Lung (tissue), 12 donors: ENCODE measurements around the gene KRTAP1-5. TPM values are rescaled to one million over a fixed set of nuclear protein-coding genes. Genes with fewer than 3 reads are reported as not detected.

Experiments used
- ATAC-seq: fragments of 200-7000 bp; cut with Tn5 transposase; one replicate; pipeline ENCODE4 v1.9.1; 2020; ENCODE audit warnings: moderate number of reproducible peaks; ENCODE audit not compliant: insufficient read depth, low FRiP score
- DNase-seq, 3 donors: peaks; one replicate each; pipeline ENCODE4 v3.0.0-alpha.2; 2013 to 2017
- H3K27ac ChIP-seq, 2 donors: one replicate each; pipeline ENCODE4 v1.5.1; 2013; ENCODE audit warnings: mild to moderate bottlenecking in 2 of 2, moderate library complexity in 2 of 2, control low read depth in 1 of 2, inconsistent platforms in 1 of 2, low read depth in 1 of 2, low read length in 1 of 2
- H3K27me3 ChIP-seq, 3 donors: one replicate each; pipeline ENCODE4 v1.5.1; 2013; ENCODE audit warnings: low read length in 2 of 3; ENCODE audit not compliant: control insufficient read depth in 3 of 3, insufficient read depth in 3 of 3
- H3K36me3 ChIP-seq, 4 donors: one replicate each; pipeline ENCODE4 v1.5.1; 2013; ENCODE audit warnings: low read length in 4 of 4, mild to moderate bottlenecking in 1 of 4, moderate library complexity in 1 of 4; ENCODE audit not compliant: control insufficient read depth in 4 of 4, insufficient read depth in 4 of 4
- H3K4me1 ChIP-seq, 5 donors: one replicate each; pipeline ENCODE4 v1.5.1; 2013; ENCODE audit warnings: low read length in 5 of 5, mild to moderate bottlenecking in 2 of 5, moderate library complexity in 1 of 5; ENCODE audit not compliant: control insufficient read depth in 5 of 5, insufficient read depth in 5 of 5
- H3K4me3 ChIP-seq: one replicate; pipeline ENCODE4 v1.5.1; 2013; ENCODE audit warnings: mild to moderate bottlenecking, control low read depth, moderate library complexity
- H3K9ac ChIP-seq, 2 donors: one replicate each; pipeline ENCODE4 v1.5.1; 2013; ENCODE audit warnings: low read length in 2 of 2, control low read depth in 1 of 2; ENCODE audit not compliant: insufficient read depth in 1 of 2
- H3K9me3 ChIP-seq, 4 donors: one replicate each; pipeline ENCODE4 v1.5.1; 2013; ENCODE audit warnings: low read length in 3 of 4, mild to moderate bottlenecking in 1 of 4, moderate library complexity in 1 of 4; ENCODE audit not compliant: control insufficient read depth in 4 of 4, insufficient read depth in 3 of 4
- WGBS, 2 donors: extraction: QIAGEN DNeasy Blood & Tissue Kit; methylation state at CpG; one replicate each; pipeline ENCODE4 v1.1.7; 2013; 5-methylcytosine and 5-hydroxymethylcytosine counted together
- polyA plus RNA-seq, 2 donors: library from polyadenylated mRNA; stranded (reverse); fragments of 200-250 nt; gene quantifications; one replicate each; pipeline ENCODE4 v1.2.1, GENCODE V29; 2013
- total RNA-seq, 2 donors: library from RNA; depleted of rRNA in 1 of 2; stranded (reverse); fragments of >200 nt in 1 of 2; gene quantifications; one replicate each; pipeline ENCODE4 v1.2.1, GENCODE V29; 2014 to 2021
- TF ChIP-seq, protein P1 (sequence below): IDR thresholded peaks from 2 replicates; pipeline ENCODE4 v1.5.1; 2012; ENCODE audit warnings: mild to moderate bottlenecking; ENCODE audit errors: control extremely low read depth, extremely low read depth
- donor health status: control.
- donor health status: control.
- donor health status: Bipolar disorder and iron deficiency.
- donor health status: healthy.
- donor health status: DM: yes; HTN: yes; CAD: no.

The KRTAP1-5 gene
- total and polyA plus RNA-seq, 4 donors: not detected

DNA sequence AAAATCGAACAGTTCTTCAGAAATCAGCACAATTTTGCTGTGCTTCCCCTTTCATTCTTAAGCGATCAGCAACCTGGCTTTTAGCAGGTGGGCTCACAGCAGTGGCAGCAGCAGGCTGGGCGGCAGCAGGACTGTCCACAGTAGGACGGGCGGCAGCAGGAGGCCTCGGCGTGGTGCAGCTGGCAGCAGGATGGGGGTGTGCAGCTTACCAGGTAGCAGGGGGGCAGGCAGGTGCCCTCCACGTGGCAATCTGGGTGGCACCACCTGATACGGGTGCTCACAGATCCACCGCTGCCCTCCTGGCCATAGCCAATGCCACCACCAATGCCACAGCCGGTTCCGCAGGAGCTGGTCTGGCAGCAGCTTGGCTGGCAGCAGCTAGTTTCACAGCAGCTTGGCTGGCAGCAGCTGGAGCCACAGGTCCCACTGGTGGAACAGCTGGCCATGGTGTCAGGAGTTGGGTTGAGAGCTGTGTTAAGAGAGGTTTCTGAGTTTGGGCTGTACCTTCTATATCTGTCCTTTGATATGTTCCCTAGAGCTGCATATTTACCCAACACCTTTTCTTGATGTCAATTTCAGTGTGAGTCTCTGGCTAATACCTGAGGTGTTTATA, 2.7 kb upstream of the KRTAP1-5 start, which contains the start of gene KRTAP1-4:
Gene KRTAP1-4, minus strand, starts transcription at position 563 of the 613 bp plus-strand sequence. Its CDS starts 117 bp downstream, at position 446.
- Histone ChIP-seq H3K27ac (no peak within 1 kb of the TSS), H3K9me3 (no peaks in the 10 kb centered on the region), H3K36me3 (no peaks in the 10 kb centered on the region), H3K27me3 (no peaks in the 10 kb centered on the region), H3K4me3 (no peak within 1 kb of the TSS), H3K4me1 (no peaks in the 10 kb centered on the region), H3K9ac (no peak within 1 kb of the TSS)
- DNase-seq (no peak), ATAC-seq (no peak)
- TF ChIP-seq, protein P1, sequence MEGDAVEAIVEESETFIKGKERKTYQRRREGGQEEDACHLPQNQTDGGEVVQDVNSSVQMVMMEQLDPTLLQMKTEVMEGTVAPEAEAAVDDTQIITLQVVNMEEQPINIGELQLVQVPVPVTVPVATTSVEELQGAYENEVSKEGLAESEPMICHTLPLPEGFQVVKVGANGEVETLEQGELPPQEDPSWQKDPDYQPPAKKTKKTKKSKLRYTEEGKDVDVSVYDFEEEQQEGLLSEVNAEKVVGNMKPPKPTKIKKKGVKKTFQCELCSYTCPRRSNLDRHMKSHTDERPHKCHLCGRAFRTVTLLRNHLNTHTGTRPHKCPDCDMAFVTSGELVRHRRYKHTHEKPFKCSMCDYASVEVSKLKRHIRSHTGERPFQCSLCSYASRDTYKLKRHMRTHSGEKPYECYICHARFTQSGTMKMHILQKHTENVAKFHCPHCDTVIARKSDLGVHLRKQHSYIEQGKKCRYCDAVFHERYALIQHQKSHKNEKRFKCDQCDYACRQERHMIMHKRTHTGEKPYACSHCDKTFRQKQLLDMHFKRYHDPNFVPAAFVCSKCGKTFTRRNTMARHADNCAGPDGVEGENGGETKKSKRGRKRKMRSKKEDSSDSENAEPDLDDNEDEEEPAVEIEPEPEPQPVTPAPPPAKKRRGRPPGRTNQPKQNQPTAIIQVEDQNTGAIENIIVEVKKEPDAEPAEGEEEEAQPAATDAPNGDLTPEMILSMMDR: no peak
- WGBS, 2 donors: 84 to 94% methylated on average over 12 of the region's 12 CpGs

DNA sequence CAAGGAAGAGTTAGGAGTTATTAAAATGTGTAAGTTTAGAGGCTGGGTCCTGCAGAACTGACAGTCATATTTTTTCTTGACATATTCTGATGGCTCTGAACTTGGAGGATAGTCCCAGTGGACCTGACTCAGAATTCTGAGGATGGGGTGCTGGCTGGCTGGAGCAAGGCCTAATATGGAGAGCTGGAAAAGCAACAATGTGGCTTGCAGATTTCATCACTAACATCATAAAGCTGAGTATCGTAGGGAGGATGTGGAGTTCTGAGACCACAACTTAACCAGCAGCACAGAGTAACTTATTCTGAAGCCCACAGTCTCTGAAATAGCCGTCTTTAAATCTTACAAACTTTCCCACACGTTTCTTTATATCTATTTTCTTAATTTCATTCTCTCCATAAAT, 2.3 kb downstream of the KRTAP1-5 start:
- no peak overlapping the region for H3K9ac ChIP-seq
- DNase-seq (no peak), ATAC-seq (no peak)
- H3K9me3 ChIP-seq: peaks cover 0 to 4% (median 0%) of the 10 kb centered on the region in 4 donors
- no peak overlapping the region for H3K4me3 ChIP-seq
- TF ChIP-seq, protein P1: no peak
- H3K4me1 ChIP-seq: no peaks in the 10 kb centered on the region
- H3K36me3 ChIP-seq: no peaks in the 10 kb centered on the region
- no peak overlapping the region for H3K27ac ChIP-seq
- WGBS, 2 donors: 70 to 82% methylated on average over 3 of the region's 3 CpGs
- H3K27me3 ChIP-seq: no peaks in the 10 kb centered on the region

DNA sequence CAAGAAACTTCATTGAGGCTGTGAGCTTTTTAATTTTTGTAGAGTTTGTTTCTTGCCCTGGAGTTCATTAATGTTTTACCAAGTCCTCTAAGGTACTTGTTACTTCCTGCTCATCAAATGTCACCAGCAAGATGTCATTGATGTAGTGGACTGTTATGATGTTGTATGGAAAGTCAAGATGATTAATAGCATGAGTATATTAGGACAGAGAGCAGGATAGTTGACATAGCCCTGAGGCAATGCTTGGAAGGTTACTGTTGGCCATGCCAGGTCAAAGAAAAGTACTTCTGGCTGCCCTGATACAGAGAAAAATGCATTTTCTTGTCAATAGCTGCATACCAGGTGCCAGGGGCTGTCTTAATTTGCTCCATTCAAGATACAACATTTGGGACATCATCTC, 6.7 kb downstream of the KRTAP1-5 start:
- Histone ChIP-seq H3K4me3 (no peak overlapping the region), H3K9me3 (peaks cover 0 to 4% (median 1%) of the 10 kb centered on the region in 4 donors)
- no peak for DNase-seq

More for the DNA sequence above, 6.7 kb downstream of the KRTAP1-5 start:
- Histone ChIP-seq H3K9ac (no peak overlapping the region), H3K27ac (no peak overlapping the region), H3K27me3 (no peaks in the 10 kb centered on the region), H3K4me1 (no peaks in the 10 kb centered on the region), H3K36me3 (no peaks in the 10 kb centered on the region)
- no peak for ATAC-seq
- TF ChIP-seq, protein P1: no peak
